Caco-2 (cell line): ENCODE measurements around the gene TPSD1. TPM values are rescaled to one million over a fixed set of nuclear protein-coding genes. Genes with fewer than 3 reads are reported as not detected.

Experiments
- BruUV-seq: library from RNA; stranded (reverse); fragments of 400-500 nt; replicated peaks from 2 replicates; lab custom pipeline; 2021; lab: Mats Ljungman, UMichigan
- CTCF ChIA-PET: fragments of 300-600 bp; sonication (Branson Sonifier 250); formaldehyde crosslinking; loops from one replicate; lab custom pipeline; 2022; ENCODE audit warnings: antibody characterized with exemption; lab: Charles Lee
- POLR2A ChIA-PET: fragments of 300-600 bp; sonication (Branson Sonifier 250); formaldehyde crosslinking; loops from one replicate; lab custom pipeline; 2022; ENCODE audit warnings: antibody characterized with exemption; lab: Charles Lee
- DNase-seq, 2 experiments: peaks; one replicate each; pipeline versions ENCODE4 v3.0.0 to v3.0.0-alpha.2; 2020 to 2022
- H3K27me3 ChIP-seq: replicated peaks from 2 replicates; pipeline ENCODE4 v1.6.0; 2011; ENCODE audit warnings: low read length; ENCODE audit not compliant: control insufficient read depth, insufficient read depth
- H3K36me3 ChIP-seq: 2 replicates; pipeline ENCODE4 v1.5.1; 2011; ENCODE audit warnings: low read length; ENCODE audit not compliant: control insufficient read depth, insufficient read depth
- H3K4me1 ChIP-seq: fragments of 250-450 bp; sonication (Bioruptor Pico); 2 replicates; pipeline ENCODE4 v1.5.1; 2020; ENCODE audit warnings: mild to moderate bottlenecking
- H3K4me3 ChIP-seq: 2 replicates; pipeline ENCODE4 v1.5.1; 2011; ENCODE audit warnings: low read depth, mild to moderate bottlenecking, control low read depth, low read length
- H3K9me3 ChIP-seq: fragments of 250-450 bp; sonication (Bioruptor Pico); 2 replicates; pipeline ENCODE4 v1.5.1; 2020; ENCODE audit warnings: mild to moderate bottlenecking, moderate library complexity
- H3K27ac Mint-ChIP-seq: one replicate; pipeline ENCODE4 v1.8.0; 2022; ENCODE audit warnings: mixed read lengths; ENCODE audit not compliant: unreplicated experiment
- H3K27me3 Mint-ChIP-seq: one replicate; pipeline ENCODE4 v1.8.0; 2022; ENCODE audit warnings: mixed read lengths; ENCODE audit not compliant: insufficient read depth, unreplicated experiment
- H3K36me3 Mint-ChIP-seq: one replicate; pipeline ENCODE4 v1.8.0; 2022; ENCODE audit warnings: mild to moderate bottlenecking, mixed read lengths; ENCODE audit not compliant: insufficient read depth, unreplicated experiment
- H3K4me1 Mint-ChIP-seq: one replicate; pipeline ENCODE4 v1.8.0; 2022; ENCODE audit warnings: low read depth, mixed read lengths; ENCODE audit not compliant: unreplicated experiment
- H3K4me3 Mint-ChIP-seq: one replicate; pipeline ENCODE4 v1.8.0; 2022; ENCODE audit warnings: mild to moderate bottlenecking, moderate library complexity, mixed read lengths; ENCODE audit not compliant: unreplicated experiment
- H3K9me3 Mint-ChIP-seq: one replicate; pipeline ENCODE4 v1.8.0; 2022; ENCODE audit warnings: mixed read lengths; ENCODE audit not compliant: unreplicated experiment
- CTCF ChIP-seq, 2 experiments: fragments of 200-600 bp in 1 of 2; IDR thresholded peaks; 1 replicate in 1 of 2; 2 replicates in 1 of 2; pipeline versions ENCODE4 v1.5.1 to v1.8.0; 2011 to 2022; ENCODE audit warnings: antibody characterized with exemption in 1 of 2, control low read depth in 1 of 2, inconsistent platforms in 1 of 2, low read depth in 1 of 2, low read length in 1 of 2, mild to moderate bottlenecking in 1 of 2, moderate library complexity in 1 of 2; ENCODE audit not compliant: insufficient read depth in 1 of 2, severe bottlenecking in 1 of 2, unreplicated experiment in 1 of 2
- intact Hi-C: fragments of 100-400 bp; cut with micrococcal nuclease; formaldehyde crosslinking; loops from one replicate; pipeline ENCODE4 v1.10.0; 2022; ENCODE audit not compliant: unreplicated experiment
- total RNA-seq: library from RNA; stranded (reverse); gene quantifications from 2 replicates; pipeline ENCODE4 v1.2.3, GENCODE V29; 2022

TPSD1 gene
- total RNA-seq, 1 experiment from 2014 or later, result not detected

- H3K36me3 Mint-ChIP-seq, result peaks cover 9% of the 10 kb centered on the region
- POLR2A ChIA-PET, result no interaction called here
- CTCF ChIA-PET, result no interaction called here
- Histone ChIP-seq H3K27me3 (no peaks in the 10 kb centered on the region), H3K9me3 (no peaks in the 10 kb centered on the region), H3K36me3 (no peaks in the 10 kb centered on the region), H3K4me1 (peaks cover 29% of the 10 kb centered on the region), H3K4me3 (no peak overlapping the region)
- DNase-seq, result no peak
- H3K4me3 Mint-ChIP-seq, result no peak overlapping the region
- intact Hi-C loops, result no loop called here
- no TSS peak for BruUV-seq
- H3K9me3 Mint-ChIP-seq, result no peaks in the 10 kb centered on the region
- no peak overlapping the region for H3K27ac Mint-ChIP-seq
- peaks cover 9% of the 10 kb centered on the region for H3K4me1 Mint-ChIP-seq
- no peaks in the 10 kb centered on the region for H3K27me3 Mint-ChIP-seq
- TF ChIP-seq CTCF (IDR thresholded peaks at IDR 0.05; ENCODE audit: insufficient read depth in 1 of 2, low read depth in 1 of 2, low read length in 1 of 2, severe bottlenecking in 1 of 2, unreplicated experiment in 1 of 2), result no peak
Measured at GRCh38 chr16:1288813-1289476, 33.1 kb downstream of the TPSD1 start.

- no peak for TF ChIP-seq CTCF (IDR thresholded peaks at IDR 0.05; ENCODE audit: insufficient read depth in 1 of 2, low read depth in 1 of 2, low read length in 1 of 2, severe bottlenecking in 1 of 2, unreplicated experiment in 1 of 2)
- Mint-ChIP-seq H3K36me3 (peaks cover 11% of the 10 kb centered on the region), H3K4me3 (no peak overlapping the region), H3K27ac (no peak overlapping the region), H3K27me3 (no peaks in the 10 kb centered on the region), H3K9me3 (no peaks in the 10 kb centered on the region), H3K4me1 (peaks cover 14% of the 10 kb centered on the region)
- H3K4me1 ChIP-seq, result peaks cover 35% of the 10 kb centered on the region
- no peaks in the 10 kb centered on the region for H3K36me3 ChIP-seq
- ChIA-PET POLR2A (no interaction called here), CTCF (no interaction called here)
- H3K9me3 ChIP-seq, result no peaks in the 10 kb centered on the region
- intact Hi-C loops, result no loop called here
- DNase-seq, result no peak
- H3K27me3 ChIP-seq, result no peaks in the 10 kb centered on the region
- no TSS peak for BruUV-seq
- no peak overlapping the region for H3K4me3 ChIP-seq
Measured at GRCh38 chr16:1289477-1289866, 33.6 kb downstream of the TPSD1 start.

GRCh38 chr16:1290063-1290501 lies 34.2 kb downstream of the TPSD1 start:
- no peaks in the 10 kb centered on the region for H3K9me3 ChIP-seq
- no peak for DNase-seq
- peaks cover 11% of the 10 kb centered on the region for H3K36me3 Mint-ChIP-seq
- H3K4me1 ChIP-seq, result peaks cover 36% of the 10 kb centered on the region
- no peak overlapping the region for H3K4me3 Mint-ChIP-seq
- no TSS peak for BruUV-seq
- no peak overlapping the region for H3K4me3 ChIP-seq
- H3K4me1 Mint-ChIP-seq, result peaks cover 18% of the 10 kb centered on the region
- H3K27me3 ChIP-seq, result no peaks in the 10 kb centered on the region
- no peaks in the 10 kb centered on the region for H3K9me3 Mint-ChIP-seq
- H3K27ac Mint-ChIP-seq, result no peak overlapping the region
- H3K36me3 ChIP-seq, result no peaks in the 10 kb centered on the region
- no peak for TF ChIP-seq CTCF (IDR thresholded peaks at IDR 0.05; ENCODE audit: insufficient read depth in 1 of 2, low read depth in 1 of 2, low read length in 1 of 2, severe bottlenecking in 1 of 2, unreplicated experiment in 1 of 2)
- CTCF ChIA-PET, result no interaction called here
- no peaks in the 10 kb centered on the region for H3K27me3 Mint-ChIP-seq
- intact Hi-C loops, result no loop called here
- POLR2A ChIA-PET, result no interaction called here
